ENCODE results near the gene CDH2.

Gene CDH2

GRCh38 chr18:28088477-28088876, 88.5 kb downstream of the CDH2 start:
- DNase-seq (ENCODE audit: low read depth in 3 of 3): no peak

- DNase-seq (ENCODE audit: low read depth in 3 of 3): no peak
These were observed 90.0 kb downstream of the CDH2 start for GRCh38 chr18:28086670-28087552.

GRCh38 chr18:28081516-28081915, 95.4 kb downstream of the CDH2 start:
- DNase-seq (ENCODE audit: low read depth in 3 of 3): no peak

- DNase-seq (ENCODE audit: low read depth in 3 of 3): no peak
These were observed 96.0 kb downstream of the CDH2 start for GRCh38 chr18:28080876-28081300.

- no peak for DNase-seq (ENCODE audit: low read depth in 3 of 3)
These were observed 97.0 kb downstream of the CDH2 start for GRCh38 chr18:28079883-28080282.

GRCh38 chr18:28078849-28079248, 98.1 kb downstream of the CDH2 start:
- DNase-seq (ENCODE audit: low read depth in 3 of 3): no peak

GRCh38 chr18:28078298-28078697, 98.6 kb downstream of the CDH2 start:
- no peak for DNase-seq (ENCODE audit: low read depth in 3 of 3)

- no peak for DNase-seq (ENCODE audit: low read depth in 3 of 3)
These were observed 101.4 kb downstream of the CDH2 start for GRCh38 chr18:28075501-28075900.

GRCh38 chr18:28074076-28074475, 102.9 kb downstream of the CDH2 start:
- no peak for DNase-seq (ENCODE audit: low read depth in 3 of 3)

GRCh38 chr18:28073658-28074057, 103.3 kb downstream of the CDH2 start:
- no peak for DNase-seq (ENCODE audit: low read depth in 3 of 3)

GRCh38 chr18:28071199-28071598, 105.7 kb downstream of the CDH2 start:
- DNase-seq (ENCODE audit: low read depth in 3 of 3): no peak

GRCh38 chr18:28068207-28068606, 108.7 kb downstream of the CDH2 start:
- no peak for DNase-seq (ENCODE audit: low read depth in 3 of 3)

GRCh38 chr18:28067346-28067745, 109.6 kb downstream of the CDH2 start:
- no peak for DNase-seq (ENCODE audit: low read depth in 3 of 3)

- DNase-seq (ENCODE audit: low read depth in 3 of 3): no peak
These were observed 111.1 kb downstream of the CDH2 start for GRCh38 chr18:28065793-28066186.

GRCh38 chr18:28065031-28065792, 111.7 kb downstream of the CDH2 start:
- no peak for DNase-seq (ENCODE audit: low read depth in 3 of 3)

GRCh38 chr18:28063926-28064325, 113.0 kb downstream of the CDH2 start:
- DNase-seq (ENCODE audit: low read depth in 3 of 3): no peak

GRCh38 chr18:28063271-28063761, 113.6 kb downstream of the CDH2 start:
- DNase-seq (ENCODE audit: low read depth in 3 of 3): no peak

GRCh38 chr18:28062443-28062842, 114.5 kb downstream of the CDH2 start:
- DNase-seq (ENCODE audit: low read depth in 3 of 3): no peak

- DNase-seq (ENCODE audit: low read depth in 3 of 3): no peak
These were observed 117.1 kb downstream of the CDH2 start for GRCh38 chr18:28059861-28060260.

- no peak for DNase-seq (ENCODE audit: low read depth in 3 of 3)
These were observed 126.4 kb downstream of the CDH2 start for GRCh38 chr18:28050545-28050944.

GRCh38 chr18:28048612-28049011, 128.3 kb downstream of the CDH2 start:
- DNase-seq (ENCODE audit: low read depth in 3 of 3): no peak

- no peak for DNase-seq (ENCODE audit: low read depth in 3 of 3)
These were observed 131.1 kb downstream of the CDH2 start for GRCh38 chr18:28045880-28046279.
